ENCODE data around the gene FOXP1. TPM values are rescaled to one million over a fixed set of nuclear protein-coding genes. Genes with fewer than 3 reads are reported as not detected.

The FOXP1 gene
- total RNA-seq, 4 donors from 2014 or later, result 86.4 to 107 (median 93.8) TPM

- no peaks in the 10 kb centered on the region for H3K36me3 ChIP-seq
- no peaks in the 10 kb centered on the region for H3K27me3 ChIP-seq
- H3K4me3 ChIP-seq, result no peak overlapping the region
- no peak overlapping the region for H3K27ac ChIP-seq
- WGBS, 2 donors, result 92 to 93% methylated on average over 3 of the region's 3 CpGs
- H3K9me3 ChIP-seq, result peaks cover 0 to 9% (median 0%) of the 10 kb centered on the region in 4 donors
- no peak for DNase-seq (ENCODE audit: low spot score in 2 of 2)
- TF ChIP-seq CTCF (IDR thresholded peaks at IDR 0.05), result no peak
- TF ChIP-seq EP300 (IDR thresholded peaks at IDR 0.05), result no peak
- no peak for TF ChIP-seq POLR2A (IDR thresholded peaks at IDR 0.05)
- H3K4me1 ChIP-seq, result no peaks in the 10 kb centered on the region
Measured at GRCh38 chr3:71611099-71611498, 27.6 kb upstream of the FOXP1 start.

- Histone ChIP-seq H3K4me3 (no peak overlapping the region), H3K27me3 (no peaks in the 10 kb centered on the region), H3K27ac (no peak overlapping the region), H3K4me1 (no peaks in the 10 kb centered on the region), H3K36me3 (no peaks in the 10 kb centered on the region), H3K9me3 (peaks cover 0 to 13% (median 0%) of the 10 kb centered on the region in 4 donors)
- 95 to 99% methylated on average over 2 of the region's 2 CpGs for WGBS, 2 donors
- DNase-seq (ENCODE audit: low spot score in 2 of 2), result no peak
- TF ChIP-seq EP300 (IDR thresholded peaks at IDR 0.05), result no peak
- no peak for TF ChIP-seq POLR2A (IDR thresholded peaks at IDR 0.05)
- no peak for TF ChIP-seq CTCF (IDR thresholded peaks at IDR 0.05)
Measured at GRCh38 chr3:71607364-71607763, 23.8 kb upstream of the FOXP1 start.

GRCh38 chr3:71606582-71606981 lies 23.1 kb upstream of the FOXP1 start:
- Histone ChIP-seq H3K4me3 (no peak overlapping the region), H3K27me3 (no peaks in the 10 kb centered on the region), H3K4me1 (no peaks in the 10 kb centered on the region), H3K9me3 (peaks cover 0 to 13% (median 0%) of the 10 kb centered on the region in 4 donors), H3K27ac (no peak overlapping the region), H3K36me3 (no peaks in the 10 kb centered on the region)
- 81 to 82% methylated on average over 5 of the region's 5 CpGs for WGBS, 2 donors
- DNase-seq (ENCODE audit: low spot score in 2 of 2), result no peak
- TF ChIP-seq POLR2A (IDR thresholded peaks at IDR 0.05), result no peak
- no peak for TF ChIP-seq EP300 (IDR thresholded peaks at IDR 0.05)
- no peak for TF ChIP-seq CTCF (IDR thresholded peaks at IDR 0.05)

GRCh38 chr3:71602256-71602655 lies 18.7 kb upstream of the FOXP1 start:
- 76 to 83% methylated on average over 2 of the region's 2 CpGs for WGBS, 2 donors
- DNase-seq (ENCODE audit: low spot score in 2 of 2), result no peak
- Histone ChIP-seq H3K36me3 (no peaks in the 10 kb centered on the region), H3K4me3 (no peak overlapping the region), H3K9me3 (peaks cover 0 to 13% (median 0%) of the 10 kb centered on the region in 4 donors), H3K4me1 (peaks cover 0 to 5% (median 2%) of the 10 kb centered on the region in 4 donors), H3K27ac (no peak overlapping the region), H3K27me3 (no peaks in the 10 kb centered on the region)
- TF ChIP-seq CTCF (IDR thresholded peaks at IDR 0.05) (no peak), POLR2A (IDR thresholded peaks at IDR 0.05) (no peak), EP300 (IDR thresholded peaks at IDR 0.05) (no peak)

GRCh38 chr3:71601811-71602210 lies 18.3 kb upstream of the FOXP1 start:
- Histone ChIP-seq H3K36me3 (no peaks in the 10 kb centered on the region), H3K4me1 (peaks cover 0 to 5% (median 2%) of the 10 kb centered on the region in 4 donors), H3K4me3 (no peak overlapping the region), H3K27me3 (no peaks in the 10 kb centered on the region), H3K9me3 (peaks cover 0 to 10% (median 0%) of the 10 kb centered on the region in 4 donors), H3K27ac (no peak overlapping the region)
- no peak for TF ChIP-seq POLR2A (IDR thresholded peaks at IDR 0.05)
- WGBS, 2 donors, result 93 to 98% methylated on average over 5 of the region's 5 CpGs
- no peak for DNase-seq (ENCODE audit: low spot score in 2 of 2)
